ENCODE measurements around the gene DNAH6.

DNA sequence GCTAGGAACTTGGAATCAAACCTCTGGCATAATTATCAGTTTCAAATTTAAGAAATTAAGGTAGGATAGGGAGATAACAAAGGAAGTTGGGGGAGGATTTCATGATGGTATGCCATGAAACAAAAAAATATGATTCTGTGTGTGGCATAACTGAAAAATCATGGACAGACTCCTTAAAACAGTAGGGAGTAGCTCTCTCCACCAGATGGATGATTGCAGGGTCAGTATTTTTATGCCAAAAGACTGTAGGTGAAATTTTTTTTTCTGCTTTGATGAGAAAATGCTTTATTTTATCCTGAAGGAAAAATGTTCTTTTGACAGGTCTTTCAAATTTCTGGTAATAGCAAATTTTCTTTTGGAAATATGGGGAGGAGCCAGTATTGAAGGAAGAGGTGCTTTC is 270.3 kb downstream of the DNAH6 start:
- no peak for TF ChIP-seq POLR2A (IDR thresholded peaks at IDR 0.05)
- TF ChIP-seq, protein P1, sequence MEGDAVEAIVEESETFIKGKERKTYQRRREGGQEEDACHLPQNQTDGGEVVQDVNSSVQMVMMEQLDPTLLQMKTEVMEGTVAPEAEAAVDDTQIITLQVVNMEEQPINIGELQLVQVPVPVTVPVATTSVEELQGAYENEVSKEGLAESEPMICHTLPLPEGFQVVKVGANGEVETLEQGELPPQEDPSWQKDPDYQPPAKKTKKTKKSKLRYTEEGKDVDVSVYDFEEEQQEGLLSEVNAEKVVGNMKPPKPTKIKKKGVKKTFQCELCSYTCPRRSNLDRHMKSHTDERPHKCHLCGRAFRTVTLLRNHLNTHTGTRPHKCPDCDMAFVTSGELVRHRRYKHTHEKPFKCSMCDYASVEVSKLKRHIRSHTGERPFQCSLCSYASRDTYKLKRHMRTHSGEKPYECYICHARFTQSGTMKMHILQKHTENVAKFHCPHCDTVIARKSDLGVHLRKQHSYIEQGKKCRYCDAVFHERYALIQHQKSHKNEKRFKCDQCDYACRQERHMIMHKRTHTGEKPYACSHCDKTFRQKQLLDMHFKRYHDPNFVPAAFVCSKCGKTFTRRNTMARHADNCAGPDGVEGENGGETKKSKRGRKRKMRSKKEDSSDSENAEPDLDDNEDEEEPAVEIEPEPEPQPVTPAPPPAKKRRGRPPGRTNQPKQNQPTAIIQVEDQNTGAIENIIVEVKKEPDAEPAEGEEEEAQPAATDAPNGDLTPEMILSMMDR (IDR thresholded peaks at IDR 0.05) = no peak

Measured in right lobe of liver (tissue), 4 donors.